K562 (cell line): ENCODE data around the gene ARMH1. TPM values are rescaled to one million over a fixed set of nuclear protein-coding genes. Genes with fewer than 3 reads are reported as not detected.

Experiments
- HCFC1 ChIP-seq: IDR thresholded peaks from 2 replicates; pipeline ENCODE4 v1.6.1; 2012; ENCODE audit warnings: low read depth, low read length, improper control_type of control experiment
- RBM22 ChIP-seq: fragments of 200-400 bp; formaldehyde crosslinking; IDR thresholded peaks from 2 replicates; pipeline ENCODE4 v1.6.1; 2018; ENCODE audit warnings: low read length, low read depth; ENCODE audit not compliant: poor library complexity, severe bottlenecking
- XRCC3 ChIP-seq: fragments of 450-650 bp; IDR thresholded peaks from 2 replicates; pipeline ENCODE4 v1.6.1; 2017; ENCODE audit warnings: mild to moderate bottlenecking, moderate library complexity
- ZC3H11A ChIP-seq: IDR thresholded peaks from 2 replicates; pipeline ENCODE4 v1.6.1; 2012; ENCODE audit warnings: low read depth, low read length, improper control_type of control experiment
- ZNF507 ChIP-seq: conservative IDR thresholded peaks from 2 replicates; pipeline ENCODE4 v1.6.1; 2017; ENCODE audit warnings: missing genetic modification characterization, missing compliant biosample characterization
- polyA plus RNA-seq, 8 experiments: library from polyadenylated mRNA; depleted of rRNA in 4 of 8; stranded (reverse) in 5 of 8; unstranded in 3 of 8; fragments of >200 nt; fragmentation: Nextera tagmentation in 2 of 8; fragmentation: Illumina TruSeq in 1 of 8; extraction: Ambion mirVana in 2 of 8; extraction: Trizol in 1 of 8; gene quantifications; 2 replicates each; pipeline versions ENCODE4 v1.2.1 to v1.2.3, GENCODE V29; 2011 to 2014; ENCODE audit warnings: inconsistent platforms in 1 of 8, missing spikeins in 1 of 8
- total RNA-seq, 7 experiments: library from RNA; depleted of rRNA in 6 of 7; stranded (reverse); fragments of >200 nt in 6 of 7; fragmentation: Illumina TruSeq in 2 of 7; extraction: Trizol in 2 of 7; gene quantifications; 2 replicates each; pipeline versions ENCODE4 v1.2.1 to v1.2.3, GENCODE V29; 2011 to 2021; ENCODE audit warnings: low replicate concordance in 1 of 7
- TF ChIP-seq, protein P1 (sequence below): fragments of 250-450 bp; sonication (Bioruptor Pico); IDR thresholded peaks from 2 replicates; pipeline ENCODE4 v1.5.0; 2021
- TF ChIP-seq, protein P2 (sequence below), 3 experiments: fragments of 200-800 bp in 1 of 3; sonication (Bioruptor generic) in 1 of 3; sonication (generic) in 1 of 3; formaldehyde crosslinking in 1 of 3; IDR thresholded peaks; 2 replicates each; pipeline versions ENCODE4 v1.6.1 to v1.8.0; 2016 to 2022; ENCODE audit warnings: mild to moderate bottlenecking in 2 of 3, missing compliant biosample characterization in 2 of 3, missing genetic modification characterization in 2 of 3, missing genetic modification reagents in 1 of 3
- TF ChIP-seq, protein P3 (sequence below): fragments of 250-450 bp; sonication (Bioruptor Pico); IDR thresholded peaks from 2 replicates; pipeline ENCODE4 v1.8.0; 2022; ENCODE audit warnings: moderate library complexity, mild to moderate bottlenecking, inconsistent platforms
- TF ChIP-seq, protein P4 (sequence below): fragments of 200-800 bp; sonication (Bioruptor generic); IDR thresholded peaks from 2 replicates; pipeline ENCODE4 v1.6.1; 2017; ENCODE audit warnings: missing genetic modification characterization, missing compliant biosample characterization

Gene ARMH1
- total and polyA plus RNA-seq, 9 of the 15 experiments (the other 6 are each of a cell fraction or from before 2014, with no cell fraction given), result 0.41 TPM; not detected in 8

DNA sequence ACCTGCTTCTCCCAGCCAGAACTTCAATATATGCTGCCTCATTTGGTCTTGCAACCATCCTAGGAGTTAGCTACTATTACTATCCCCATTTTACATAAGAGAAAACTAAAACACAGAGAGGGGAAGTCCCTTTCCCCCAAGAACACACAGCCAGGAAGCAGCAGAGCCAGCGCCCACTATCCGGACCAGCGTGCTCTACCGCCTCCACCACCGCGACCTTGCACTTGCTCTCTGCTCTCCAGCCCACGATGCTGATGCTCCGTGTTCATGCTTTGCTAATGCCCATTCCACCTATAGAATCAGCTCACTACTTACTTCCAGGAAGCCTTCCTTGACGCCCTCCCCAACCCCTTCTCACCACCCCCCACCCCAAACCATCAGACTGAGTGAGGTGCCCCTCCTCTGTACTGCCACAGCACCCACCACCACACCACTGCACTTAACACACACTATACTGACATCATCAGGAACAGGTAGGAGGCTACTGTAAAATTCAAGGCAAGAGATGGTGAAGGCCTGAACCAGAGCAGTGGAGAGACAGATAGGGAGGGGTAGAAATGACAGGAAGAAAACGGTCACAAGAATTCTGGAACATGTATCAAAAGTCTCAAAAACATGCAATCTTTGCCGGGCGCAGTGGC, 9.7 kb upstream of the ARMH1 start (continued):
- TF ChIP-seq, protein P1, sequence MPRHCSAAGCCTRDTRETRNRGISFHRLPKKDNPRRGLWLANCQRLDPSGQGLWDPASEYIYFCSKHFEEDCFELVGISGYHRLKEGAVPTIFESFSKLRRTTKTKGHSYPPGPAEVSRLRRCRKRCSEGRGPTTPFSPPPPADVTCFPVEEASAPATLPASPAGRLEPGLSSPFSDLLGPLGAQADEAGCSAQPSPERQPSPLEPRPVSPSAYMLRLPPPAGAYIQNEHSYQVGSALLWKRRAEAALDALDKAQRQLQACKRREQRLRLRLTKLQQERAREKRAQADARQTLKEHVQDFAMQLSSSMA (CRISPR knock-in tag), result no peak
- TF ChIP-seq, protein P2, sequence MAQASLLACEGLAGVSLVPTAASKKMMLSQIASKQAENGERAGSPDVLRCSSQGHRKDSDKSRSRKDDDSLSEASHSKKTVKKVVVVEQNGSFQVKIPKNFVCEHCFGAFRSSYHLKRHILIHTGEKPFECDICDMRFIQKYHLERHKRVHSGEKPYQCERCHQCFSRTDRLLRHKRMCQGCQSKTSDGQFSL (CRISPR knock-in tag; IDR thresholded peaks at IDR 0.05), result no peak
- TF ChIP-seq, protein P2 (tag; IDR thresholded peaks at IDR 0.05), result no peak
- TF ChIP-seq, protein P3, sequence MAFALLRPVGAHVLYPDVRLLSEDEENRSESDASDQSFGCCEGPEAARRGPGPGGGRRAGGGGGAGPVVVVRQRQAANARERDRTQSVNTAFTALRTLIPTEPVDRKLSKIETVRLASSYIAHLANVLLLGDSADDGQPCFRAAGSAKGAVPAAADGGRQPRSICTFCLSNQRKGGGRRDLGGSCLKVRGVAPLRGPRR (CRISPR knock-in tag), result no peak
- TF ChIP-seq ZC3H11A (no peak), RBM22 (no peak), XRCC3 (no peak), HCFC1 (no peak), ZNF507 (tag) (no peak)
- TF ChIP-seq, protein P4, sequence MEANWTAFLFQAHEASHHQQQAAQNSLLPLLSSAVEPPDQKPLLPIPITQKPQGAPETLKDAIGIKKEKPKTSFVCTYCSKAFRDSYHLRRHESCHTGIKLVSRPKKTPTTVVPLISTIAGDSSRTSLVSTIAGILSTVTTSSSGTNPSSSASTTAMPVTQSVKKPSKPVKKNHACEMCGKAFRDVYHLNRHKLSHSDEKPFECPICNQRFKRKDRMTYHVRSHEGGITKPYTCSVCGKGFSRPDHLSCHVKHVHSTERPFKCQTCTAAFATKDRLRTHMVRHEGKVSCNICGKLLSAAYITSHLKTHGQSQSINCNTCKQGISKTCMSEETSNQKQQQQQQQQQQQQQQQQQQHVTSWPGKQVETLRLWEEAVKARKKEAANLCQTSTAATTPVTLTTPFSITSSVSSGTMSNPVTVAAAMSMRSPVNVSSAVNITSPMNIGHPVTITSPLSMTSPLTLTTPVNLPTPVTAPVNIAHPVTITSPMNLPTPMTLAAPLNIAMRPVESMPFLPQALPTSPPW (CRISPR knock-in tag), result no peak
